Gastroesophageal sphincter (tissue), 4 donors: ENCODE results near the gene IHH. TPM values are rescaled to one million over a fixed set of nuclear protein-coding genes. Genes with fewer than 3 reads are reported as not detected.

Experiments
- ATAC-seq: fragments of 150-250 bp; one replicate; pipeline ENCODE4 v1.9.1; 2016; ENCODE audit warnings: mild to moderate bottlenecking, moderate library complexity
- H3K27ac ChIP-seq, 4 donors: fragments of 200-600 bp; sonication (generic) in 3 of 4; 1 replicate in 3 of 4; 2 replicates in 1 of 4; pipeline ENCODE4 v1.5.1; 2016 to 2019
- H3K27me3 ChIP-seq: fragments of 200-600 bp; sonication (generic); one replicate; pipeline ENCODE4 v1.5.1; 2019
- H3K36me3 ChIP-seq, 2 donors: fragments of 200-600 bp; sonication (generic); one replicate each; pipeline ENCODE4 v1.5.1; 2019; ENCODE audit warnings: control low read depth in 1 of 2
- H3K4me1 ChIP-seq, 3 donors: fragments of 200-600 bp; sonication (generic); 1 replicate in 2 of 3; 2 replicates in 1 of 3; pipeline ENCODE4 v1.5.1; 2016 to 2019; ENCODE audit warnings: control low read depth in 2 of 3
- H3K4me3 ChIP-seq, 2 donors: fragments of 200-600 bp; sonication (generic); one replicate each; pipeline ENCODE4 v1.5.1; 2019; ENCODE audit warnings: mild to moderate bottlenecking in 1 of 2, moderate library complexity in 1 of 2
- H3K9me3 ChIP-seq, 3 donors: fragments of 200-600 bp; sonication (generic); one replicate each; pipeline ENCODE4 v1.5.1; 2017 to 2019; ENCODE audit warnings: control low read depth in 2 of 3
- EP300 ChIP-seq: sonication (generic); formaldehyde crosslinking; IDR thresholded peaks from one replicate; pipeline ENCODE4 v1.6.1; 2017; ENCODE audit warnings: antibody characterized with exemption, mild to moderate bottlenecking
- POLR2A ChIP-seq, 2 donors: fragments of 450-650 bp; IDR thresholded peaks; one replicate each; pipeline ENCODE4 v1.6.1; 2017; ENCODE audit warnings: antibody characterized with exemption in 2 of 2, mild to moderate bottlenecking in 2 of 2, moderate library complexity in 1 of 2
- POLR2AphosphoS5 ChIP-seq: sonication (generic); formaldehyde crosslinking; IDR thresholded peaks from one replicate; pipeline ENCODE4 v1.6.1; 2017; ENCODE audit warnings: antibody characterized with exemption
- WGBS, 2 donors: methylation state at CpG; one replicate each; pipeline ENCODE4 v1.1.5; 2018; ENCODE audit warnings: low coverage in 1 of 2; 5-methylcytosine and 5-hydroxymethylcytosine counted together
- total RNA-seq, 4 donors: library from RNA; depleted of rRNA; stranded (reverse); fragments of >200 nt; gene quantifications; one replicate each; pipeline ENCODE4 v1.1.0, GENCODE V29; 2016
- TF ChIP-seq, protein P1 (sequence below), 4 experiments: fragments of 200-600 bp in 2 of 4; fragments of 450-650 bp in 2 of 4; sonication (generic) in 1 of 4; IDR thresholded peaks; one replicate each; pipeline ENCODE4 v1.5.1; 2017 to 2019; ENCODE audit warnings: antibody characterized with exemption in 4 of 4, mild to moderate bottlenecking in 2 of 4, moderate library complexity in 2 of 4

The IHH gene
- total RNA-seq, 4 donors from 2014 or later: 0.23 TPM; not detected in 3

DNA sequence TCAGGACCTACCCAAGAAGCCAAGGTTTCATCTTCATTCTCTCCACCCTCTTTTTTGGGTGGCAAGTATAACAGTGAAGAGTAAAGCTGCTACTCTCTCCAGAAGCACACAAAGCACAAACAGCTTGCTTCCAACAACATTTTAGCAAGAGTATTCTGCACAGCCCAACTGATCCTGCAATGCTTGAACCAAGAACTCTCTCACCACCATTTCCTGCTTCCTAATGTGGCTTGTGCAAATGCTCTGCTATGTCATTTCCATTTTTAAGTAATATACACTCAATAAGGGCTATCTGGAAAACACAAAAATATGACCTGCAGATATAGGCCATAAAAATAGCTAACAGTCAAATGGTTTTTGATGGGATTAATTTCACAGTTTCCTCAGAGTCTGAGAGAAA is 24.1 kb upstream of the IHH start:
- no peak overlapping the region for H3K4me3 ChIP-seq
- H3K4me1 ChIP-seq: peaks cover 0 to 2% (median 0%) of the 10 kb centered on the region in 3 donors
- no peaks in the 10 kb centered on the region for H3K36me3 ChIP-seq
- no peak for ATAC-seq
- TF ChIP-seq POLR2A (IDR thresholded peaks at IDR 0.05): no peak
- no peak for TF ChIP-seq EP300
- TF ChIP-seq POLR2AphosphoS5: no peak
- TF ChIP-seq, protein P1, sequence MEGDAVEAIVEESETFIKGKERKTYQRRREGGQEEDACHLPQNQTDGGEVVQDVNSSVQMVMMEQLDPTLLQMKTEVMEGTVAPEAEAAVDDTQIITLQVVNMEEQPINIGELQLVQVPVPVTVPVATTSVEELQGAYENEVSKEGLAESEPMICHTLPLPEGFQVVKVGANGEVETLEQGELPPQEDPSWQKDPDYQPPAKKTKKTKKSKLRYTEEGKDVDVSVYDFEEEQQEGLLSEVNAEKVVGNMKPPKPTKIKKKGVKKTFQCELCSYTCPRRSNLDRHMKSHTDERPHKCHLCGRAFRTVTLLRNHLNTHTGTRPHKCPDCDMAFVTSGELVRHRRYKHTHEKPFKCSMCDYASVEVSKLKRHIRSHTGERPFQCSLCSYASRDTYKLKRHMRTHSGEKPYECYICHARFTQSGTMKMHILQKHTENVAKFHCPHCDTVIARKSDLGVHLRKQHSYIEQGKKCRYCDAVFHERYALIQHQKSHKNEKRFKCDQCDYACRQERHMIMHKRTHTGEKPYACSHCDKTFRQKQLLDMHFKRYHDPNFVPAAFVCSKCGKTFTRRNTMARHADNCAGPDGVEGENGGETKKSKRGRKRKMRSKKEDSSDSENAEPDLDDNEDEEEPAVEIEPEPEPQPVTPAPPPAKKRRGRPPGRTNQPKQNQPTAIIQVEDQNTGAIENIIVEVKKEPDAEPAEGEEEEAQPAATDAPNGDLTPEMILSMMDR (IDR thresholded peaks at IDR 0.05): no peak
- no peaks in the 10 kb centered on the region for H3K9me3 ChIP-seq
- H3K27ac ChIP-seq: no peak overlapping the region
- H3K27me3 ChIP-seq: no peaks in the 10 kb centered on the region

DNA sequence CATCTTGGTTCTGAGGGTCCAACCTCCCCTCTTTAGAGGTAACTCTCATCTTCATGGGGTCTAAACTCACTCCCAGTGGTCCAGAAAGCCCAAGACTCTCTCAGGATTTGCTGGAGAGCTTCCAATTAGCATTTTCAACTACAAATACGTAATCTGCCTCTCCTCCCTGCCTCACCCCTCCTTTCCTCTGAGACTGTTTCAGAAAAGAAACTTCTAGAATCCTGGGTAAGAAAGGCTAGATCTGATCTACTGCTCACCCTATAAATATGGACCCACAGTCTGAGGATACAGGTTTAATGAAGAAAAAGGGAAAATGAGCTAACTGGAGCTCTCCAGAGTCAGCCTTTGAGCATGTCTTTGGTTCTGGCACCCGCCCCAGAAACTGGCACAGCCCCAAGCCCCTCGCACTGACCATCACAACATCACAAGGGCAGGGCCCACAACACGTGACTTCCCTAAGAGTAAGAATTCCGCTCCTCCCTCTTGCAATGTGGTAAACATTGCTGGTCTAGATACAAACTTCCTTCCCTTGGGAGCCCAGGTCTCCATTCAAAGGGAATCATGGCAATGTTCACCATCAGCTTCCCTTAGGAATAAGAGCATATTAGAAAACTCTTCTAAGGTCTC is 21.7 kb upstream of the IHH start:
- peaks cover 0 to 8% of the 10 kb centered on the region in 2 donors for H3K36me3 ChIP-seq

DNA sequence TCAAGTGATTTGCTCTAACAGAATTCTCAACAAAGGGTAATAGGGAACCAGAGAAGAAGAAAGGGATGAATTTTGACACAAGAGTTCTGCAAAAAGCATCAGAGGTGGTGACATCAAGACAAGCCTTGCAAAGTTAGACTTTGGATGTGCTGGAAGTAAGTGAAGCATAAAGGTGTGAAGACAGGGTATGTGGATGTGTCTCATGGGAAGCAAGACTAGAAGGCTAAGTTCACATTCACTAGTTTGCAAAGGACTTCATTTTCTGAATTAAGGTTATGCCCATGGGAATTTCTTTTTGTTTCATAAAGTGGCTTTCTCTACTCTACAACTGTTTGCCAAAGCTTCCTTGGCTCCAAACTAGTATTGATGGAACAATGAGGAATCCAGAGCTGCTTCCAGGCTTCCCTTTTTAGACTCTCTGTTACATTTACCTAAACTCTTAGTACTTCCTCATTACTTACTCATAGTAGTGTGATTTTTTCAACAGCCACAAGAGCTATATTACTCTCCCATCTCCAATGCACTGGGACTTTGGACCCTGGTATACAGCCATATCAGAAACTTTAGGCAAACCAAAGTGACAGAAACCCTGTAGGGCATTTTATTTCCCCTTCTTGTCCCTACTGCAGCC is 21.1 kb upstream of the IHH start:
- Histone ChIP-seq H3K27me3 (no peaks in the 10 kb centered on the region), H3K27ac (no peak overlapping the region), H3K9me3 (no peaks in the 10 kb centered on the region), H3K4me1 (peaks cover 0 to 2% (median 0%) of the 10 kb centered on the region in 3 donors), H3K36me3 (peaks cover 0 to 14% of the 10 kb centered on the region in 2 donors), H3K4me3 (no peak overlapping the region)
- TF ChIP-seq EP300 (no peak), POLR2AphosphoS5 (no peak), POLR2A (IDR thresholded peaks at IDR 0.05) (no peak)
- TF ChIP-seq, protein P1 (IDR thresholded peaks at IDR 0.05): no peak
- ATAC-seq: no peak

More for the DNA sequence above, 21.7 kb upstream of the IHH start:
- Histone ChIP-seq H3K4me1 (peaks cover 0 to 2% (median 0%) of the 10 kb centered on the region in 3 donors), H3K9me3 (no peaks in the 10 kb centered on the region), H3K4me3 (no peak overlapping the region), H3K27ac (no peak overlapping the region), H3K27me3 (no peaks in the 10 kb centered on the region)
- TF ChIP-seq EP300 (no peak), POLR2A (IDR thresholded peaks at IDR 0.05) (no peak), POLR2AphosphoS5 (no peak)
- TF ChIP-seq, protein P1 (IDR thresholded peaks at IDR 0.05): no peak
- ATAC-seq: no peak
- 90% methylated on average over 2 of the region's 5 CpGs; no CpG with 5 or more reads in 1 of the 2 donors for WGBS, 2 donors

DNA sequence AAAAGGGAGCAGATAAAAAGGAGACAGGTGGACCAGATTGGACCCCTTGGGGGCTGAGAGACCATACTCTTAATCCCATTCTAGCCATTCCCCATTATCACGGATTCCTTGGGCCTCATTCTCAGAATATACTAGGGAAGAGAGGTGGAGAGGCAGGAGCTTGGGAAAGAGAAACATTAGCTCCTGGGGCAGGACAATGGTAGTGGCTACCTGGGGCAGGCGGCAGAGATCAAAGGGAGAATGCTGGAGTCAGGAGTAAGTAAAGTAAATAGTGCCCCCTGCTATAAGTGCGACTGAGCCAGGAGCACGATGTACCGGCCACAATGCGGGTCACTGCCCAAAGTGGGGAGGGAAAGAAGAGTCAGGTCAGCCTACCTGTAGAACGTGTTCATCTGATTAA is 20.4 kb upstream of the IHH start:
- Histone ChIP-seq H3K27ac (no peak overlapping the region), H3K36me3 (peaks cover 0 to 22% of the 10 kb centered on the region in 2 donors), H3K9me3 (no peaks in the 10 kb centered on the region), H3K27me3 (no peaks in the 10 kb centered on the region), H3K4me3 (no peak overlapping the region), H3K4me1 (peaks cover 0 to 2% (median 0%) of the 10 kb centered on the region in 3 donors)
- 76 to 87% methylated on average over 6 of the region's 7 CpGs for WGBS, 2 donors
- no peak for ATAC-seq
- TF ChIP-seq POLR2A (IDR thresholded peaks at IDR 0.05): no peak
- TF ChIP-seq EP300: no peak
- TF ChIP-seq POLR2AphosphoS5: no peak
- TF ChIP-seq, protein P1 (IDR thresholded peaks at IDR 0.05): no peak

DNA sequence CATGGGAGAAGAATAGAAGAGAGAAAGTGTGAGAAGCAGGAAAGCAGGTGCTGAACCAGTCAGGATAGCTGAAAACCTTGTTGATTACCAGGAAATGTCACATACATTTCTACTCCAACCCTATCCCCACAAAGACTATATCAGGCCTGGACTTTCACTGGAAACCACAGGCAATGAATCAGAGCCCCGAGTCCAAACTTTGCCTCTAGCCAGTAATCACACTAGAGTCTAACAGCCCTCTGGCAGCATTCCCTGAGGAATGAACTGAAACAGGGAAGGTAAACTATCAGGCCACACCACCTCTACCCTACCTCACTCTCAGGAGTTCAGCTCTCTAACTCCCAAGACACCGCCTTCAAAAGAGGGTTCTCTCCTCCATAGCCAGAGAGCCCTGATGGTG is 18.7 kb upstream of the IHH start:
- H3K36me3 ChIP-seq: peaks cover 0 to 38% of the 10 kb centered on the region in 2 donors
- peaks cover 0 to 2% (median 0%) of the 10 kb centered on the region in 3 donors for H3K4me1 ChIP-seq
- H3K4me3 ChIP-seq: no peak overlapping the region
- no peak overlapping the region for H3K27ac ChIP-seq
- H3K9me3 ChIP-seq: no peaks in the 10 kb centered on the region
- no peak for TF ChIP-seq POLR2AphosphoS5
- no peak for TF ChIP-seq EP300
- TF ChIP-seq, protein P1 (IDR thresholded peaks at IDR 0.05): no peak
- TF ChIP-seq POLR2A (IDR thresholded peaks at IDR 0.05): no peak
- no peaks in the 10 kb centered on the region for H3K27me3 ChIP-seq
- WGBS, 2 donors: 80 to 94% methylated on average over 2 of the region's 2 CpGs
- no peak for ATAC-seq
